ENCODE results near the gene PPIE. TPM values are rescaled to one million over a fixed set of nuclear protein-coding genes. Genes with fewer than 3 reads are reported as not detected.

Gene PPIE
- total and polyA plus RNA-seq, 2 of the 8 experiments (the other 6 are each of a cell fraction or from before 2014, with no cell fraction given): 38.9 to 56.1 TPM

- WGBS, 2 experiments (ENCODE audit: extremely low coverage in 1 of 2, insufficient coverage in 1 of 2, insufficient read length in 1 of 2, insufficient replicate concordance in 2 of 2, low coverage in 1 of 2, low lambda C conversion rate in 2 of 2, missing lambda C conversion rate in 1 of 2): 68% methylated on average over 2 of the region's 2 CpGs; no CpG with 5 or more reads in 1 of the 2 experiments
- H3K4me2 ChIP-seq (ENCODE audit: insufficient read depth in 1 of 2, low read depth in 2 of 2, low read length in 2 of 2): no peak overlapping the region
- no peak overlapping the region for H3K23ac ChIP-seq (ENCODE audit: insufficient read length)
- FAIRE-seq (no peak), DNase-seq (ENCODE audit: low read depth in 1 of 2, low spot score in 2 of 2) (no peak)
- peaks cover 10 to 44% (median 25%) of the 10 kb centered on the region in 4 experiments; a peak in 7 of 8 replicates for H3K36me3 ChIP-seq (ENCODE audit: control insufficient read depth in 2 of 4, insufficient read depth in 4 of 4, low read length in 3 of 4)
- no peak overlapping the region for H3K4ac ChIP-seq (replicated peaks; ENCODE audit: insufficient read length, low read depth, low read length)
- no peak overlapping the region for H4K91ac ChIP-seq (replicated peaks; ENCODE audit: insufficient read length, low read length)
- no peak overlapping the region for H2BK120ac ChIP-seq (replicated peaks; ENCODE audit: low read depth, low read length)
- ChIA-PET POLR2A (ENCODE audit: partially characterized antibody) (interaction anchor here (0.6 to 1.4 kb wide), 4 partner anchors 14 to 33 kb away, joined by 3 to 6 read pairs (median 4); partner anchors contain the start of gene PPIE), CTCF (ENCODE audit: partially characterized antibody) (interaction anchor here (0.5 to 1.3 kb wide), 5 partner anchors 16 to 89 kb away, joined by 3 to 4 read pairs (median 3); no protein-coding TSS in a partner anchor)
- H3K79me1 ChIP-seq (ENCODE audit: low read depth, low read length): no peaks in the 10 kb centered on the region
- H3K4me1 ChIP-seq (replicated peaks in 1 of 4; ENCODE audit: control insufficient read depth in 3 of 4, insufficient read depth in 4 of 4, low read length in 3 of 4): no peaks in the 10 kb centered on the region
- peaks cover 0 to 2% of the 10 kb centered on the region in 2 experiments; a peak in 1 of 4 replicates for H3K9me3 ChIP-seq (ENCODE audit: insufficient read depth in 2 of 2, low read depth in 1 of 2, low read length in 1 of 2)
- no peak overlapping the region for H2BK20ac ChIP-seq (ENCODE audit: low read length)
- no peak overlapping the region for H3K56ac ChIP-seq (replicated peaks; ENCODE audit: insufficient read length, low read depth, low read length)
- H3K27ac ChIP-seq (ENCODE audit: low read depth, low read length): no peak overlapping the region
- no peak overlapping the region for H2BK15ac ChIP-seq (ENCODE audit: low read length)
- H3K14ac ChIP-seq (ENCODE audit: insufficient read length): no peak overlapping the region
- no peak overlapping the region for H4K5ac ChIP-seq (ENCODE audit: insufficient read length, low read depth, low read length)
- no peaks in the 10 kb centered on the region for H3K23me2 ChIP-seq (ENCODE audit: low read depth, low read length)
- H4K20me1 ChIP-seq (replicated peaks in 1 of 2; ENCODE audit: control insufficient read depth in 1 of 2, insufficient read depth in 2 of 2, low read length in 2 of 2): peaks cover 0 to 12% of the 10 kb centered on the region in 2 experiments
- H2BK12ac ChIP-seq (ENCODE audit: low read depth, low read length): no peak overlapping the region
- no peak overlapping the region for H3K9ac ChIP-seq (replicated peaks in 1 of 4; ENCODE audit: extremely low read depth in 1 of 4, low read depth in 3 of 4, low read length in 3 of 4)
- H2AFZ ChIP-seq (ENCODE audit: low read length): no peak overlapping the region
- no peaks in the 10 kb centered on the region for H3K27me3 ChIP-seq (replicated peaks in 1 of 4; ENCODE audit: control insufficient read depth in 3 of 4, extremely low read depth in 1 of 4, insufficient read depth in 3 of 4, low read length in 3 of 4)
- no peak overlapping the region for H2BK5ac ChIP-seq (ENCODE audit: low read depth, low read length)
- H3K18ac ChIP-seq (ENCODE audit: extremely low read depth, low read length): no peak overlapping the region
- H4K8ac ChIP-seq (ENCODE audit: extremely low read depth, insufficient read depth, low read length): no peak overlapping the region
- no peak overlapping the region for H2AK5ac ChIP-seq (ENCODE audit: low read depth, low read length)
- no peak overlapping the region for H3K4me3 ChIP-seq (ENCODE audit: extremely low read depth in 1 of 4, insufficient read depth in 2 of 4, low read depth in 3 of 4, low read length in 4 of 4)
- no peaks in the 10 kb centered on the region for H3K79me2 ChIP-seq (ENCODE audit: control insufficient read depth in 1 of 2, insufficient read depth in 2 of 2, low read length in 2 of 2)
- TF ChIP-seq FOSL1 (IDR thresholded peaks at IDR 0.05; ENCODE audit: insufficient read depth, low read depth, low read length) (no peak), CEBPB (IDR thresholded peaks at IDR 0.05; ENCODE audit: low read depth, low read length) (no peak), KDM5A (IDR thresholded peaks at IDR 0.05; ENCODE audit: low read length) (no peak), BCL11A (IDR thresholded peaks at IDR 0.05; ENCODE audit: low read depth in 2 of 2, low read length in 2 of 2) (no peak), SIRT6 (IDR thresholded peaks at IDR 0.05; ENCODE audit: low read length) (no peak), TCF12 (IDR thresholded peaks at IDR 0.05; ENCODE audit: low read depth, low read length) (no peak), SRF (IDR thresholded peaks at IDR 0.05; ENCODE audit: low read depth, low read length) (no peak), MAX (IDR thresholded peaks at IDR 0.05) (no peak), CHD2 (IDR thresholded peaks at IDR 0.05; ENCODE audit: low read length) (no peak), YY1 (IDR thresholded peaks at IDR 0.05; ENCODE audit: low read depth, low read length) (no peak), KDM4A (IDR thresholded peaks at IDR 0.05; ENCODE audit: low read depth, low read length, severe bottlenecking) (no peak), NRF1 (IDR thresholded peaks at IDR 0.05; ENCODE audit: low read depth, low read length) (no peak), KDM1A (IDR thresholded peaks at IDR 0.05; ENCODE audit: borderline replicate concordance, low read length) (no peak), TEAD4 (IDR thresholded peaks at IDR 0.05; ENCODE audit: low read depth, low read length) (no peak), POLR2AphosphoS5 (IDR thresholded peaks at IDR 0.05; ENCODE audit: low read depth, low read length) (no peak)
Observed at GRCh38 chr1:39754906-39755504, 16.3 kb downstream of the PPIE start.
